Activated CD8-positive, alpha-beta memory T cell treated with anti-CD3 and anti-CD28 coated beads, Interleukin-2, amount 50 U/mL, for 1 hour (primary cell): Measurements from ENCODE around the gene STK32A.

ENCODE experiments used
- DNase-seq: peaks from one replicate; pipeline ENCODE4 v3.0.0-alpha.2; 2020; ENCODE audit errors: extremely low read depth

STK32A gene

DNA sequence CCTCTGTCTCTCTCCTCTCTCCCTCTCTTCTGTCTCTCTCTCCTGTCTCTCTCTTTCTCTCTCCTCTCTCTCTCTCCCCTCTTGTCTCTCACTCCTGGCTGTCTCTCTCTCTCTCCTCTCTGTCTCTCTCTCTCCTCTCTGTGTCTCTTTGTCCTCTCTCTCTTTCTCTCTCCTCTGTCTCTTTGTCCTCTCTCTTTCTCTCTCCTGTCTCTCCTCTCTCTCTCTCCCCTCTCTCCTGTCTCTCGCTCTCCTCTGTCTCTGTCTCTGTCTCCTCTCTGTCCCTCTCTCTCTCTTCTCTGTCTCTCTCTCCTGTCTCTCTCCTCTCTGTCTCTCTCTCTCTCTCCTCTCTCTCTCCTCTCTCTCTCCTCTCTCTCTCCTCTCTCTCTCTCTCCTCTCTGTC lies 25.0 kb downstream of the STK32A start:
- DNase-seq = no peak

DNA sequence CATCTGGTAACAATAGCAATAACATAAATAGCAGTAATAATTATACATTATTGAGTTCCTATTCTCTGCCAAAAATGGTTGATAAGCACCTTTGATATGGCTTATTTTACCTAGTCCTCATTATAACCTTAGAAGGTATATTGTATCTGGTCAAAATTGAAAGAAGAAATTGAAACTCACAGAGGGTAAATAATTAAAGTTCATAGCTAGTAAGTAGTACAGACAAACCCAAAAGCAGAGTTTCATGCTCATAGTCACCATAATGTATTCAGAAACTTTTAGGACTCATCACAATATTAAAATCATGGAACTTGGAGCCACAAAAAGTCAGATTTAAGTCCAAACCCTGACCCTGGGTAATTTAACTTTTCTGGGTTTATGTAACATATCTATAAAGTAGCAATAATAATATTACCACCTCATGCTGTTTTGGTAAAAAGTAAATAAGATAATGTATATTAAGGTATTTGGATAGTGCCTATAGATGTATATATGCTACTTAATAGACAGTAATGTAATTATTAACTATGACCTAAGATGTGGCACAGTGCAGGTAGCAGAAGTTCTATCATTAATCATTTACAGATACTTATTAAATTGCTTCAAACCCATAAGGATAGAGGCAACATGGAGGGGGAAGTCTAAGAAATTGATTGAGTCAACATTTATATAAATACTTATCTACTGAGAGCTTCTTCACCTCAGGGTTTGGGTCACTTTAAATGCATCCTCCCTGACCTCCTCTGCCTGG lies 32.4 kb downstream of the STK32A start:
- no peak for DNase-seq

DNA sequence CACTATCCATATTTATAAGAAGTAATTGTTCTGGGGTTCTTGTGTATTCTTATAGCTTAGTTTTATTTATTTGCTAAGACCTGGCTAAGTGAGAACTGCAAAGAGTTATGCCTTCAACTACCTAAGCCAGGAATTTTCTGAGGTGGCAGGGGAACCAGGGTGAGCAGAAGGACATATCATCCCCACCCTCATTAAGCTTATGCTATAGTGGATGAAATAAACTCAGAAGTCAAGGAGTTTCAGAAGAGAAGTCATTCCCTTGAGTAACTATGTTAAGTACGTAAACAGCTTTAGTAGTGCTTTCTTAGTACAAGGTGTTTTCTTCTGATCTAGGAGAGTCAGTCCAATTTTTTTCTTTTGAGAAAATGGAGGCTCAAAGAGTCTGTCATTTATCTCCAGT lies 41.7 kb downstream of the STK32A start:
- no peak for DNase-seq

DNA sequence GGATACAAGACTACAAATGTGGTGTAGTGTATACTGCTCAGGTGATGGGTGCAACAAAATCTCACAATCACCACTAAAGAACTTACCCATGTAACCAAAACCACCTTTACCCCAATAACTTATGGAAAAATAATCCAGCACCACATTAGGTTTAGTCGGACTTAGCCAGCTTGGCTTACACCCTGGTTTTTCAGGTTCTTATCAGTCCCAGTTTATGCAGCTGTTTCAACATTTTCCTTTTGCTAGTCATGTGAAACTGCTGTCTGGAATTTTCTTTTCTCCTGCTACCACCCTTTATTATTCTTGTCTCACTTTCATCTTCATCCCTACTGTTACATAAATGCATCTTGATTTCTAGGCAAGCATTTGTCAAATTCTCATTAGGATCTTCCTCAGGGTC lies 51.5 kb downstream of the STK32A start:
- DNase-seq = no peak

DNA sequence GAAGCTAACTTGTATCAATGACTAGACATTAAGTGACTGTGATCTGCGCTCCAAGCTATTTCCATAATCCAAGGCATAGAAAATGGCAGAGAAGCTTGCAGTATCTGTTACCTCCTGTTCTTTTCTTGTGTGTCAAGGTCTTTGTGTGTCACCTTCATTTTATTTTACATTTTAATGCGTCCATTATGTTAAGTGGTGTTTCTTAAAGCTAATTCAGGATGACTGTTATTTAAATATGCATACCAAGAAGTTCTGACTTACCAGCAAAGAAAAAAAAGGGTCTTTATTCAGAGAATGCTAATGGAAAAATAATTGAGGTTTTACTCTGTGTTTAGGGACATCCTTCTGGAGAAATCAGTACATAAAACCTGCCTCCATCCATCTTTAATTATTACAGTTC lies 52.3 kb downstream of the STK32A start:
- no peak for DNase-seq

DNA sequence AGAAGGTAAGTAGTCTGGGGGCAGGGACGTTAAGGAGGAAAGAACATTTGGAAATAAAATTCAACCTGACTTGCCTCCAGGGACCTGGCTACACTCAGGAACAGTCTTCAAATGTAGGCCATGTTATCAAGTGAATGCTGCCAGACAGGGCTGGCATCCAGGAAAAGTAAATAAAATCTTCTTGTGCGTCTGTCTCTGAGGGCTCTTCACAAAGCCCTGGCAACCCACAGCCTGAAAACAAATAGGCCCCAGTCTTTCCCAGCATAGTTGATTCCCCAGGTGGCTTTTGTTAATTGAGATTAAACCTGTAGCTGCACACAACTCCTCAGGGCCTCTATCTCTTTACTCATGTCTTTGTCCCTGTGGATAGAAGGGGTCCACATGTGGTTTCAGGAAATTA lies 55.4 kb downstream of the STK32A start:
- no peak for DNase-seq

DNA sequence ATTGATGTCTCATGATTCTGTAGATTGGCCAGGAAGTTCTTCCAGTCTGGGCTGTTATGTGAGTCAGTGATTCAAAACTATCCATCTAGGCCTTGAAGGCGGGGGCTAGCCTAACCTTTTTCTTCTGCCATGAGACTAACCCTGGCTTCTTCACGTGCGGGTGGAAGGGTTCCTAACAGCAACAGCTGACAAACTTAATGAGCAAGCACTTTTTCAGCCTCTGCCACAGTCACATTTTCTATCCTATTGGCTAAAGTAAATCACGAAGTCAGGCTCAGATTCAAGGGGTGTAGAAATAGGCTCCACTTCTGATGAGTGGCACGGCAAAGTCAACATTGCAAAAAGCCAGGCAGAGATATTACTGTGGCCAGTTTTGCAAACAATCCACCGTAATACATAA lies 68.4 kb downstream of the STK32A start:
- DNase-seq = no peak

DNA sequence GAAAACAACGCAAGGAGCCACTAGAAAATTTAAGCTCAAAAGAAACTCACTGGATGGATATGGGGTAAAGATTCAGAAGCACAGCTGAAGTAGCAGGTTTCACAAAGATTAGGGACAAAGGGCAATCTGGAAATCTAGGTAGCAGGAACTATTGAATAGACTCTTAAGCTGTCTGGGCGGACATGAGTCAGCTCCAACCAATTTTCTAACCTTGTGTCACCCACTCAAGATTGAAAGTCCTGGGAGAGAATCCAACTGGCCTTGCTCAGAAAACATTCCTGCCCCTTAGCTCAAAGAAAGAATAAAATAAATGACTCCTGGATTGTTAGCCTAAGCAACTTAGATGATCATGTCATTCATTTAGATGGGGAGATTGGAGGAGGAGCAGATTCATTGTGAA lies 69.2 kb downstream of the STK32A start:
- no peak for DNase-seq

DNA sequence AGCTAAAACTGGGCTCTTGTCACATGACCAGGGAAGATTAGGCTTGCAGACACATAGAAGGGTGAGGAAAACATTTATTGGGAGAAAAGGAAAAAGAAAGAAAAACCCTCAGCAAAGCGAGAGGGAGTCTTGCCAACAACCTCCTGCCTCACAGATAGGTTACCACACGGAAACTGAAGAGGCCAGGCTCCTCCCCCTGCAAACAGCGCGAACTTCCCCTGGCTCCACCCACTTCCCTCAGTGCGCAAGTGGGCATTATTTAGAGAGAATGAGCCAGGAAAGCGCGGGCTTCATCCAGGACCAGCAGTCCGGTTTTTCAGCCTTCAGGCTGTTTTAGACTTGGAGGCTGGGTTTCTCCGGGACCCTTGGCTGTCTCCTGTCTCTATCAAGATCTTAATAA lies 70.3 kb downstream of the STK32A start:
- no peak for DNase-seq

DNA sequence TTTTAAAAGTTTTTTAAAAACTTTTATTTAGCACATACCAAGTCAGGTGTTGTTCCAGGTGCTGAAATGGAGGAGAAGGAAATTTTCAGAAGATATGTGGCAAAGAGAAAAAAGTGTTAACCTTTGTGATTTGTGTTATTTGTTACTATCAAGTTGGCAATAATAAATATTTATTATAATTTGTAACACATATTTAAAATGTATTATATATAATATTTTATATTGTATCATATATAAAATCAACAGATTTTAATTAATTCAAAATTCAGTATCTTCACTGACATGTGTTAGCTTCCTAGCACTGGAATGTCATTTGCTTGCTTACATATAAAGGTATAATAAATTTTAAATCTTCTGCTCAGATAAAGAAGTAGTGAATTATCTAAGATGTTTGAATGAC lies 71.5 kb downstream of the STK32A start:
- DNase-seq = no peak

DNA sequence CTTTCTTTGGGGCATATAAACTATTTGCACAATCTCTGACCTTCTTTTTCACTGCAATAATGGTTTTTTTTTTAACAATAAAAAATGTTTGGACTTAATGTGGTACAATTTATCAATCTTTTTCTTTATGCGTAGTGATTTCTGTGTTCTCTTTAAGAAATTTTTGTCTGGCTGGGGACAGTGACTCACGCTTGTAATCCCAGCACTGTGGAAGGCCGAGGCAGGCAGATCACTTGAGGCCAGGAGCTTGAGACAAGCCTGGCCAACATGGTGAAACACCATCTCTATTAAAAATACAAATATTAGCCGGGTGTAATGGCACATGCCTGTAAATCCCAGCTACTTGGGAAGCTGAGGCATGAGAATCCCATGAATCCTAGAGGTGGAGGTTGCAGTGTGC lies 72.3 kb downstream of the STK32A start:
- no peak for DNase-seq

DNA sequence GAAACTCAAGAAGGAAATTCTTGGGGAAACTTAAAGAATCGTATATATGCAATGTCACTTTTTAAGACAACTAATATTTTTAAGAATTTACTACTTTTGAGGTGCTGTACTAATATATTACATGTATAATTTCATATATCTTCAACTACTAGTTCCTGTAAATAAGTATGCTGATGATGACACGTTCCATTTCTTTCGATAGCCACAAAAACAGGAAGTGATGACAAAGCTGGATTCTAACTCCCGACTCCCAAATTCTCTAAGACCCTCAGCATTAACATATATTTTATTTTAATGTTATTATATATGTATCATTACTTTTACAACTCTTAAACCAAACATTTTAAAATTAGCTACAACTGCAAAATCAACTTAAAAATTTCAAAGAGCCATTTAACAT lies 74.8 kb downstream of the STK32A start:
- DNase-seq = no peak

DNA sequence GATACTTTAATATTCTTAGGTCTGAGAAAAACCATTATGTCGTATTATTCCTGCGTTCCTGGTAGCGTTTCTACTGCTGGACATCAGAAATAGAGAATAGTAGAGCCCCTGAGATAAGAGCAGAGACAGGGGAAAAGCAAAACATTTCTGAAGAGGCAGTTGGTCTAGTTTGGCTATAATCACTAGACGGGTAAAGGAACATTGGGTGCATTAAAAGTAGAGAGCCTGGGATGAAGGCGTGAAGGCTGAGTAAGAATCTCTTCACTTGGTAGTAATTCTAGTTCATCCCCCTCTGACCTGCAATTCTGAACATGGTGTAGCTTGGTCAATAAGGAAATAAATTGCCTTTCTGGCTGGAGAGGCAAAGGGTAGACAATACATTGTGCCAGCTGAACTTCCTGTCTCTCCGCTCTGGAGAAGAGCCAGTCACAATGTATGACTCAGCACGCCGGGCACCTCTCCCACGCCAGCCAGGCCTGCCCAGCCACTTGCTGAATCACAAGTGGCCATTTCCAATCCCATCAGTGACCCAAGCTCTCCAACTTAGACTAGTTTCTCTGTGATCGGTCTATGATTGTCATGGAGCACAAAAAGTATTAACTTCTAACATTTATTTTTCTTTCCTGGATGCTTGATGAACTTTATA lies 75.4 kb downstream of the STK32A start:
- DNase-seq = no peak

DNA sequence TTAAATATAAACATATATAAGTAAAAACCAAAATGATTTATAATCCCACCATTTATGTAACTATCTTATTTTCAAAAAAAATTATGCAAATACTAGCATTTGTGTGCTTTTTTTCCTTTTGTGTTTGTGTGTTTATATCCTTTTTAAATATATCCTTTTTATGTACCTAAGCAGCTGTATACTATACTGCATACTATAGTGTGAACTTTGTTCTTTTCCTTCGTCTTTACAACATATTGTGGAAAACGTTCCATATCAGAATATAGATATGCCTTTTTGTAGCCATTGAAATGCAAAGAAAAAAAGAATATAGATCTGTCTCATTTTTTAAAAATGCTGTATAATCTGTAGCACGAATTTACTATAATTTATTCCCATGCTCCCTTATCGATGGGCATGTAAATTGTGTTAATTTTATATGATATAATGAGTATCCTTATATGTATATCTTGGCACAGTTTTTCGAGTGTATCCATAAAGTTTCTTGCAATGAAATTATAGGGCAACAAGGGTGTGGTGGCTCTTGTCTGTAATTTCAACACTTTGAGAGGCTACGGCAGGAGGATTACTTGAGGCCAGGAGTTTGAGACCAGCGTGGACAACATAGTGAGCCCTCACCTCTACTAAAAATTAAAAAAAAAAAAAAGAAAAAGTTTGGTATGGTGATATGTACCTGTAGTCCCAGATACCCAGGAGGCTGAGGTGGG lies 83.3 kb downstream of the STK32A start:
- DNase-seq = no peak

DNA sequence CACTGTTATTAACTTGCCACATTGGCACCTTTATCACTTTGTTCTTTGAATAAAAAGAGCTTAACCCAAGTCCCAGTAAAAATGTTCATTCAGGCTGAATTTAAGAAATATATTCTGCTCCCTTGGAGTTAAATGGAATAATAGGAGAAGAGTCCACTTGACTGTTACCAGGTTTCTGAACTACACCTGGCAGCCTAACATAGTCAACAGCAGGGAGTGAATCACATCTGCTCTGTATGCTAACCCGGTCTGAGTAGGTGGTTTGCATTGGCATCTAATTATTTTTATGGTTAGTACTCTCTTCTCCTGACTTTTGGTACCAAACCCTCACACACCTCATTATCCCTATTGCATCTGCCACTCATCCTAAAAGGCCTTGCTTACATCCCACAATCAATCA lies 86.7 kb downstream of the STK32A start:
- DNase-seq = no peak

DNA sequence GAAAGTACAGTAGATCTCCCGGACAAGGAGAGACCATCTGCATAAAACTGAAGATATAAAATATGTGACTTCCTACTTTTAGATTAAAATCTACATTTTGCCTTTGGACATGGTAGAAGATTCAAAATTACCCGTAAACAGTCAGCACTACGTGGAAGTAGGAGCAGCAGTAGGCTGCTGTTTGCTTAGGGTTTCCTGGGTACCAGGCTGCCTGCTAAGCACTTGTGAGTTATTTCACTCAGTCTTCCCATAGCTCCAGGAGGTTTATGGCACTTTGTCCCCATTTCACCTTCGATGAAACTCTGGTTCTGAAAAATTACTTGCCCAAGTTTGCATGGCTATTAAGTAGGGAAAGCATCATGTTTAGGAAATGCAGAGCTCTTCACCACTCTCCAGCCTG lies 92.6 kb downstream of the STK32A start:
- no peak for DNase-seq

DNA sequence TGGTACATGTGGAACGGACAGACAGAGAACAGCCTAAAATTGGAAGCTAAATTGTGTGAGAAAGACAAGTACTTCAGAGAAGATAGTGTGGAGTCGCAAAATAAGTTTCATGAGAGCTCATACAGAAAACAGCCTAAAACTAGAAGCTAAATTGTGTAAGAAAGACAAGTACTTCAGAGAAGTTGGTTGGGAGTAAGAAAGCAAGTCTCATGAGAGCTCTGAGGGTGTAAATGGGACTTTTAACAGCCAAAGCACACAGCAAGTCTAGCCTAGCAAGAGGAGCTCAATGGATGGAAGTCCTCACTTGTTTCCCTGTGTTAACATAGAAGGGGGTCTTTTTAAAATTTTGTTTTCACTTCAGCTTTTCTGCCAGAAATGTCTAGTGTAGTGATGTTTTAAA lies 93.1 kb downstream of the STK32A start:
- no peak for DNase-seq

DNA sequence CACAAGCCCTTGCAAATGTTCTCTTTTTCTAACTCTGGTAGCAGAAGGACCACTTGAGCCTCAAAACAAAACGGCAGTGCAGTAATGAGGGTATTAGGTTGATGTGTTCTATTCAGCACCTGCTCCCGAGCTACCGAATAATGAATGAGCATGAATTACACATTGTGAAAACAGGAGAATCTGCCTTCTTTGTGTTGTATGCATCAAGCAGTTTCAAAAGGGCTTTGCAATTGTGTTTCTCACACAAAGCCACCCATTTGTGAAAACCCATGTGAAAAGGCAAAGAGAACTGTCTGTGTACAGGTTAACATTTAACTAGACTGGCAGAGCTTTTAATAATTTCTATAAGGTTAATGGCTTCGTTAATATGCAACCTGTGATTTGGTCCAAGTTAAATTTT lies 97.8 kb downstream of the STK32A start:
- DNase-seq = no peak

DNA sequence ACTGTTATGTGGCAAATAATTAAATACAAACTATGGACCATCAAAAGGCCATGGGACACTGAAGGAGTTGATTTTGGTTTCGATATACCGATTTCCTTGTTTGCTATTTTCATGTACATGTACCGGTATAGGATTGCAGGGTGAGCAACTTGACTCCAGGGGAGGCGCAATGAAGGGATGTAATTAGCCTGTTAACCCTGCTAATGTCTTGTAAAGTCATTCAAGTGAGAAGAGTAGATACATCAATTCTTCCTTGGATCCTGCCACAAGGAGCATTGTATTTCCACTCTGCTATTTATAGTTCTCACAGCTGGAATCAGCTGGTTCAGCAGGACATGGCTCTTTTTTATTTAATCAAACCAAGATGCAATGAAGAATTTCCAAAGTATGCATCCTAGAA lies 102.0 kb downstream of the STK32A start:
- no peak for DNase-seq

DNA sequence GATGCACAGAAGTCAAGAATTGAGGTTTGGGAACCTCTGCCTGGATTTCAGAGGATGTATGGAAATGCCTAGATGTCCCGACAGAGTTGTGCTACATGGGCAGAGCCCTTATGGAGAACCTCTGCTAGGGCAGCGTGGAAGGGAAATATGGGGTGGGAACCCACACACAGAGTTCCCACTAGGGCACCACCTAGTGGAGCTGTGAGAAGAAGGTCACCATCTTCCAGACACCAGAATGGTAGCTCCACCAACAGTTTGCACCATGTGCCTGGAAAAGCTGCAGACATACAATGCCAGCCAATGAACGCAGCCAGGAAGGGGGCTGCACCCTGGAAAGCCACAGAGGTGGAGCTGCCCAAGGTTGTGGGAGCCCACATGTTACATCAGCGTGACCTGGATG lies 104.5 kb downstream of the STK32A start:
- no peak for DNase-seq

DNA sequence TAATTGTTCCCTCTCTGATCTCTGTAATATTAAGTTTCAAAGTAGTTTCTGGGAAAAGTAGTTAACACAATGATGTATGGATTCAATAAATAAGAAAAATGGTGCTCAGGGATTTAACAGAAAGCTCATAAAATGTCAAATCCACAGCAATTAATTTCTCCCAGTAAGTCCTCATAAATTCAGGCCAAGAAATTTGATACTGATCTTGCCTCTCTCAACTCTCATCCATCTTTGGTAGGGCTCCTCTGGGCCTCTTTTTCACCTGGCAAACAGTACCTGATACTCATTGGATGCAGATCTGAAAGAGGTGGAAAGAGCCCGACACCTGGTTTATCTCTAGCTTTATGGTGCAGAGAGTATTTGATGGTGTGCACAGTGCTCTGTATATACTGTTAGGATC lies 106.1 kb downstream of the STK32A start:
- no peak for DNase-seq

DNA sequence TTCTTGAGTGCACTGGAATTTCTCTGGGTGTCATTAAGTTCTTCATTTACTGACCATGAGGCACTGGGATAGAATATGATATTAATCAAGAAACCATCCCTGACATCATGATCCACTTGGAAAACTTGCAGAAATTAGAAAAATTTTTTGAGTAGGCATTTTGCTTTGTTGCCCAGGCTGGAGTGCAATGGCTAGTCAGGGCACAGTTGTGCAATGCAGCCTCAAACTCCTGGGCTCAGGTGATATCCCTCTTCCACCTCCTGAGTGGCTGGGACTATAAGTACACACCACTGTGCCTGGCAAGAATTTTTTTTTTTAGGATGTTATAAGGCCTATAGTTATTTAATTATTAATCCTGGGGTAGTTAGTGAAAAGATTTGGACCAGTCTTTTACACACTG lies 106.5 kb downstream of the STK32A start:
- DNase-seq = no peak

DNA sequence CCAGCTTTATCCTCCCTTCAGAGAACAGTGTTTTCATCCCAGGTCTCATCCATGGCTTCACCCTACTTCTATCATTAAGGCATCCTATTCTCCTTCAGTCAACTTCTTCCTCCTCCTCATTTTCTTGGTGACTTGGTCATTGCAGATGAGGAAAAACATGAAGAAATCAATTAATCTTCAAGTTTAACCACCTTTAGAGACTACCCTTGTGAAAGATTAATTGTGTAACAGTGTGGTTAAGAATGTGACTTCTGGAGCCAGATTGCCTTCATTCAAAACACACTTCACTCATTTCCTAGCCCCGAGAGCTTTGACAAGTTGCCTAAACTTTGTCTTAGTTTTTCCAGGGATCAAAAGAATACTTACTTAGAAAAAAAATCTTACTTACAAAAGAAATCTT lies 110.0 kb downstream of the STK32A start:
- DNase-seq = no peak
